Measurements from ENCODE around the gene GALNT7.

DNA sequence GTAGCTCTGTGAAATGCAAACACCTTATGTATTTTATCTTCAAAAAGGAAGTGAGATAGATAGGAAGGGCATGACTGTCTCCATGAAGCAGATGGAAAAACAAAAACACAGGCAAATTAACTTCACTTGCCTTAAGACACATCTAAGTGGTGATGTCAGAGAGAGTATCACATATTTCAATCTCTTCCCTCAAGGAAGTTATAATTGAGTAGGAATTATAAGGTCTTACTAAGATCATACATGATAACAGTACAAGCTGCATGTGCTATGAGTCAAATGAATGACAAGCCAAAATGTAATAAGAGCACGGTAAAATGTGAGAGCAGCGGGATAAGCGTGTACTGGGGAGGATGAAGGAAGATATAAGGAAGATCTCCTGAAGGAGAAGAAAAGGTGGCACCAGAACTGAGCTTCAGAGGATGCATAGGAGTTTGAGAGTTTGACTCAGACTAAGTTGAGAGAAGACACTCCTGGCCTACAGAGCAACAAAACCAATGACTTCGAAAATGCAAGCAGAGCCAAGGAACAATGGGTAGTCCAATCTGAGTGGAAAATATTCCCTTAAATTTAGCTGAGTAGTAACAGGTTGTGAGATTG is 43.3 kb upstream of the GALNT7 start:
- TF ChIP-seq, protein P1, sequence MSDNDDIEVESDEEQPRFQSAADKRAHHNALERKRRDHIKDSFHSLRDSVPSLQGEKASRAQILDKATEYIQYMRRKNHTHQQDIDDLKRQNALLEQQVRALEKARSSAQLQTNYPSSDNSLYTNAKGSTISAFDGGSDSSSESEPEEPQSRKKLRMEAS (IDR thresholded peaks at IDR 0.05; ENCODE audit: low read depth) = no peak
- TF ChIP-seq RAD21 (IDR thresholded peaks at IDR 0.05; ENCODE audit: low read length) (no peak), RXRA (IDR thresholded peaks at IDR 0.05; ENCODE audit: borderline replicate concordance, low read depth) (no peak), NFIC (IDR thresholded peaks at IDR 0.05; ENCODE audit: borderline replicate concordance) (0 out of 2 replicates have a peak, but pooled peaks have one; percentile 8), EP300 (IDR thresholded peaks at IDR 0.05; ENCODE audit: borderline replicate concordance in 1 of 2, low read depth in 1 of 2, low read length in 1 of 2) (no peak), TEAD4 (IDR thresholded peaks at IDR 0.05; ENCODE audit: borderline replicate concordance, insufficient read depth) (no peak), GABPA (IDR thresholded peaks at IDR 0.05; ENCODE audit: low read depth) (no peak), CHD2 (IDR thresholded peaks at IDR 0.05; ENCODE audit: low read length, partially characterized antibody) (no peak), POLR2AphosphoS5 (IDR thresholded peaks at IDR 0.05; ENCODE audit: low read depth, low read length) (no peak), SIN3A (IDR thresholded peaks at IDR 0.05; ENCODE audit: borderline replicate concordance, low read depth, low read length) (no peak), TAF1 (IDR thresholded peaks at IDR 0.05; ENCODE audit: borderline replicate concordance, low read depth, low read length) (no peak)
- TF ChIP-seq, protein P2, sequence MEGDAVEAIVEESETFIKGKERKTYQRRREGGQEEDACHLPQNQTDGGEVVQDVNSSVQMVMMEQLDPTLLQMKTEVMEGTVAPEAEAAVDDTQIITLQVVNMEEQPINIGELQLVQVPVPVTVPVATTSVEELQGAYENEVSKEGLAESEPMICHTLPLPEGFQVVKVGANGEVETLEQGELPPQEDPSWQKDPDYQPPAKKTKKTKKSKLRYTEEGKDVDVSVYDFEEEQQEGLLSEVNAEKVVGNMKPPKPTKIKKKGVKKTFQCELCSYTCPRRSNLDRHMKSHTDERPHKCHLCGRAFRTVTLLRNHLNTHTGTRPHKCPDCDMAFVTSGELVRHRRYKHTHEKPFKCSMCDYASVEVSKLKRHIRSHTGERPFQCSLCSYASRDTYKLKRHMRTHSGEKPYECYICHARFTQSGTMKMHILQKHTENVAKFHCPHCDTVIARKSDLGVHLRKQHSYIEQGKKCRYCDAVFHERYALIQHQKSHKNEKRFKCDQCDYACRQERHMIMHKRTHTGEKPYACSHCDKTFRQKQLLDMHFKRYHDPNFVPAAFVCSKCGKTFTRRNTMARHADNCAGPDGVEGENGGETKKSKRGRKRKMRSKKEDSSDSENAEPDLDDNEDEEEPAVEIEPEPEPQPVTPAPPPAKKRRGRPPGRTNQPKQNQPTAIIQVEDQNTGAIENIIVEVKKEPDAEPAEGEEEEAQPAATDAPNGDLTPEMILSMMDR (IDR thresholded peaks at IDR 0.05) = no peak
- TF ChIP-seq, protein P3, sequence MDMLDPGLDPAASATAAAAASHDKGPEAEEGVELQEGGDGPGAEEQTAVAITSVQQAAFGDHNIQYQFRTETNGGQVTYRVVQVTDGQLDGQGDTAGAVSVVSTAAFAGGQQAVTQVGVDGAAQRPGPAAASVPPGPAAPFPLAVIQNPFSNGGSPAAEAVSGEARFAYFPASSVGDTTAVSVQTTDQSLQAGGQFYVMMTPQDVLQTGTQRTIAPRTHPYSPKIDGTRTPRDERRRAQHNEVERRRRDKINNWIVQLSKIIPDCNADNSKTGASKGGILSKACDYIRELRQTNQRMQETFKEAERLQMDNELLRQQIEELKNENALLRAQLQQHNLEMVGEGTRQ (IDR thresholded peaks at IDR 0.05; ENCODE audit: borderline replicate concordance, low read depth, low read length) = no peak
- TF ChIP-seq, protein P4, sequence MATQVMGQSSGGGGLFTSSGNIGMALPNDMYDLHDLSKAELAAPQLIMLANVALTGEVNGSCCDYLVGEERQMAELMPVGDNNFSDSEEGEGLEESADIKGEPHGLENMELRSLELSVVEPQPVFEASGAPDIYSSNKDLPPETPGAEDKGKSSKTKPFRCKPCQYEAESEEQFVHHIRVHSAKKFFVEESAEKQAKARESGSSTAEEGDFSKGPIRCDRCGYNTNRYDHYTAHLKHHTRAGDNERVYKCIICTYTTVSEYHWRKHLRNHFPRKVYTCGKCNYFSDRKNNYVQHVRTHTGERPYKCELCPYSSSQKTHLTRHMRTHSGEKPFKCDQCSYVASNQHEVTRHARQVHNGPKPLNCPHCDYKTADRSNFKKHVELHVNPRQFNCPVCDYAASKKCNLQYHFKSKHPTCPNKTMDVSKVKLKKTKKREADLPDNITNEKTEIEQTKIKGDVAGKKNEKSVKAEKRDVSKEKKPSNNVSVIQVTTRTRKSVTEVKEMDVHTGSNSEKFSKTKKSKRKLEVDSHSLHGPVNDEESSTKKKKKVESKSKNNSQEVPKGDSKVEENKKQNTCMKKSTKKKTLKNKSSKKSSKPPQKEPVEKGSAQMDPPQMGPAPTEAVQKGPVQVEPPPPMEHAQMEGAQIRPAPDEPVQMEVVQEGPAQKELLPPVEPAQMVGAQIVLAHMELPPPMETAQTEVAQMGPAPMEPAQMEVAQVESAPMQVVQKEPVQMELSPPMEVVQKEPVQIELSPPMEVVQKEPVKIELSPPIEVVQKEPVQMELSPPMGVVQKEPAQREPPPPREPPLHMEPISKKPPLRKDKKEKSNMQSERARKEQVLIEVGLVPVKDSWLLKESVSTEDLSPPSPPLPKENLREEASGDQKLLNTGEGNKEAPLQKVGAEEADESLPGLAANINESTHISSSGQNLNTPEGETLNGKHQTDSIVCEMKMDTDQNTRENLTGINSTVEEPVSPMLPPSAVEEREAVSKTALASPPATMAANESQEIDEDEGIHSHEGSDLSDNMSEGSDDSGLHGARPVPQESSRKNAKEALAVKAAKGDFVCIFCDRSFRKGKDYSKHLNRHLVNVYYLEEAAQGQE (IDR thresholded peaks at IDR 0.05; ENCODE audit: low read depth, low read length) = no peak
